Panc1 (cell line): Measurements from ENCODE around the gene MEGF9.

Experiments
- CTCF ChIP-seq: fragments of 450-650 bp; IDR thresholded peaks from 2 replicates; pipeline ENCODE4 v1.5.1; 2017; ENCODE audit warnings: mild to moderate bottlenecking
- SIN3A ChIP-seq: IDR thresholded peaks from 2 replicates; pipeline ENCODE4 v1.6.1; 2012; ENCODE audit warnings: low read depth, mild to moderate bottlenecking, low read length, moderate library complexity, borderline replicate concordance; ENCODE audit not compliant: insufficient read depth
- TCF7L2 ChIP-seq: IDR thresholded peaks from 2 replicates; pipeline ENCODE4 v1.6.1; 2011; ENCODE audit warnings: mild to moderate bottlenecking, low read depth, low read length, inconsistent platforms

GRCh38 chr9:120714846-120715388, 647 bp upstream of the MEGF9 start:
- TF ChIP-seq SIN3A = no peak
- TF ChIP-seq TCF7L2 = no peak
- no peak for TF ChIP-seq CTCF
